Sigmoid colon (tissue), 3 donors: Measurements from ENCODE around the gene HOMER3.

Source experiments
- CTCF ChIP-seq, 4 experiments: fragments of 450-650 bp in 3 of 4; fragments of 200-600 bp in 1 of 4; IDR thresholded peaks; one replicate each; pipeline ENCODE4 v1.5.1; 2016 to 2019; ENCODE audit warnings: antibody characterized with exemption in 4 of 4, mild to moderate bottlenecking in 3 of 4, moderate library complexity in 2 of 4
- POLR2A ChIP-seq, 2 donors: fragments of 450-650 bp; IDR thresholded peaks; one replicate each; pipeline ENCODE4 v1.6.1; 2016; ENCODE audit warnings: antibody characterized with exemption in 2 of 2, mild to moderate bottlenecking in 2 of 2, moderate library complexity in 2 of 2

GRCh38 chr19:18901491-18901890 lies 39.5 kb downstream of the HOMER3 start:
- TF ChIP-seq POLR2A (IDR thresholded peaks at IDR 0.05), result no peak
- TF ChIP-seq CTCF (IDR thresholded peaks at IDR 0.05), result no peak
